Testis (tissue), 3 donors: ENCODE results near the gene MDM4. TPM values are rescaled to one million over a fixed set of nuclear protein-coding genes. Genes with fewer than 3 reads are reported as not detected.
A peak's percentile ranks its signal among the peaks of the same experiment; 100 is the strongest.

Experiments
- DNase-seq: peaks from one replicate; pipeline ENCODE4 v3.0.0-alpha.2; 2019
- H3K27ac ChIP-seq, 2 donors: fragments of 200-600 bp; sonication (generic); one replicate each; pipeline ENCODE4 v1.5.1; 2019
- H3K27me3 ChIP-seq: fragments of 200-600 bp; sonication (generic); one replicate; pipeline ENCODE4 v1.5.1; 2019
- H3K36me3 ChIP-seq: fragments of 200-600 bp; sonication (generic); one replicate; pipeline ENCODE4 v1.5.1; 2017; ENCODE audit warnings: low read depth; ENCODE audit errors: missing control alignments
- H3K4me1 ChIP-seq: fragments of 200-600 bp; sonication (generic); one replicate; pipeline ENCODE4 v1.5.1; 2019
- H3K4me3 ChIP-seq, 2 donors: fragments of 200-600 bp; sonication (generic); one replicate each; pipeline ENCODE4 v1.5.1; 2017 to 2019
- H3K9me3 ChIP-seq: fragments of 200-600 bp; sonication (generic); one replicate; pipeline ENCODE4 v1.5.1; 2017
- CTCF ChIP-seq, 3 experiments: fragments of 450-650 bp in 2 of 3; fragments of 200-600 bp in 1 of 3; sonication (generic) in 1 of 3; IDR thresholded peaks; one replicate each; pipeline ENCODE4 v1.5.1; 2016 to 2019; ENCODE audit warnings: antibody characterized with exemption in 3 of 3, mild to moderate bottlenecking in 2 of 3, moderate library complexity in 1 of 3
- POLR2A ChIP-seq: fragments of 450-650 bp; IDR thresholded peaks from one replicate; pipeline ENCODE4 v1.6.1; 2017; ENCODE audit warnings: antibody characterized with exemption, mild to moderate bottlenecking, moderate library complexity
- WGBS, 2 donors: methylation state at CpG; one replicate each; pipeline ENCODE4 v1.1.5; 2018; 5-methylcytosine and 5-hydroxymethylcytosine counted together
- intact Hi-C: fragments of 100-400 bp; cut with DNase I; formaldehyde crosslinking; loops from one replicate; pipeline ENCODE4 v1.15.1; 2023; ENCODE audit warnings: low total_unique reads
- polyA plus RNA-seq: library from polyadenylated mRNA; stranded (reverse); fragments of 350-450 nt; fragmentation: Illumina TruSeq; extraction: RNeasy Lipid Tissue Mini Kit (QIAGEN cat#74804); gene quantifications from one replicate; pipeline ENCODE4 v1.2.3, GENCODE V29; 2014; ENCODE audit warnings: low read depth, low replicate concordance; ENCODE audit not compliant: insufficient read depth
- total RNA-seq, 2 donors: library from RNA; depleted of rRNA; stranded (reverse); fragments of >200 nt; gene quantifications; one replicate each; pipeline ENCODE4 v1.2.3, GENCODE V29; 2016

MDM4 gene
- total and polyA plus RNA-seq, 3 donors from 2014 or later = 43.3 to 110 (median 96.2) TPM

DNA sequence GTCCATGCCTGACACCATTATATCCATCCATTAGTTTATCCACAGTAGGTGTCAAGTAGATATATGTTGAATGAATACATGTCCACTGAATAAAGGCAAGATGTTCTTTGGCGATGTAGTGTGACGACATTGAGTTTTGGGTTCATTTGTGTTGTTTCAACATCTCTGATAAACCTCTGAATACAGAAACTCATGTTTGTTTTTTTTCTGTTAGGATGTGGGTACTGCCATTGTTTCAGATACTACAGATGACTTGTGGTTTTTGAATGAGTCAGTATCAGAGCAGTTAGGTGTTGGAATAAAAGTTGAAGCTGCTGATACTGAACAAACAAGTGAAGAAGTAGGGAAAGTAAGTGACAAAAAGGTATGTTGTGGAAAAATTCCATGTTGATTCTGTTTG lies 28.1 kb downstream of the MDM4 start:
- no peaks in the 10 kb centered on the region for H3K9me3 ChIP-seq
- H3K27me3 ChIP-seq = no peaks in the 10 kb centered on the region
- DNase-seq = no peak
- H3K36me3 ChIP-seq = no peaks in the 10 kb centered on the region
- intact Hi-C loops = no loop called here
- no peak for TF ChIP-seq CTCF (IDR thresholded peaks at IDR 0.05)
- no peak for TF ChIP-seq POLR2A
- peaks cover 10% of the 10 kb centered on the region for H3K4me1 ChIP-seq
- no peak overlapping the region for H3K27ac ChIP-seq
- WGBS, 2 donors = 81 to 85% methylated on average over 2 of the region's 2 CpGs
- H3K4me3 ChIP-seq = no peak overlapping the region

GRCh38 chr1:204545202-204545601 lies 29.0 kb downstream of the MDM4 start:
- Histone ChIP-seq H3K27ac (peak overlapping the region; percentile 61 to 78), H3K4me3 (no peak overlapping the region), H3K9me3 (no peaks in the 10 kb centered on the region), H3K27me3 (no peaks in the 10 kb centered on the region), H3K36me3 (no peaks in the 10 kb centered on the region), H3K4me1 (peaks cover 10% of the 10 kb centered on the region)
- no peak for DNase-seq
- 88 to 89% methylated on average over 2 of the region's 2 CpGs for WGBS, 2 donors
- TF ChIP-seq CTCF (IDR thresholded peaks at IDR 0.05) (no peak), POLR2A (no peak)
- intact Hi-C loops = no loop called here

DNA sequence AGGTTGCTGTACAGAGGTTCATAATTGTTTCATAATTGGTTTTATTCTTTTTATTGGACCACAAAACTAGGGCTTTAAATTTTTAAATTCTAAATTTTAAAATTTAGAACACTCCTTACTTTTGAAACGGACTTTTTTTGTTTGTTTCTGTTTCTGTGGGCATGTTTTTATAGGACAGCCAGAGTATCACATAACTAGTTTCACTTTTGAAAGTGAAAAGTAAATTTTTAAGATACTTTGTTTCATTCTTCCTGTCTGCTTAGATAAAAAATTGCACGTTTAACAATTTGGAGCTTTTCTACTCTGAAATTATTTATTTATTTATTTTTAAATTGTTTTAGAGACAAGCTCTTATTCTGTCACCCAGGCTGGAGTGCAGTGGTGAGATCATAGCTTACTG lies 29.7 kb downstream of the MDM4 start:
- Histone ChIP-seq H3K4me1 (peaks cover 10% of the 10 kb centered on the region), H3K4me3 (no peak overlapping the region), H3K9me3 (no peaks in the 10 kb centered on the region), H3K27ac (peak overlapping the region; percentile 61 to 78), H3K27me3 (no peaks in the 10 kb centered on the region), H3K36me3 (no peaks in the 10 kb centered on the region)
- 10 to 22% methylated on average over 2 of the region's 2 CpGs for WGBS, 2 donors
- intact Hi-C loops = no loop called here
- DNase-seq = no peak
- TF ChIP-seq POLR2A (no peak), CTCF (IDR thresholded peaks at IDR 0.05) (no peak)

DNA sequence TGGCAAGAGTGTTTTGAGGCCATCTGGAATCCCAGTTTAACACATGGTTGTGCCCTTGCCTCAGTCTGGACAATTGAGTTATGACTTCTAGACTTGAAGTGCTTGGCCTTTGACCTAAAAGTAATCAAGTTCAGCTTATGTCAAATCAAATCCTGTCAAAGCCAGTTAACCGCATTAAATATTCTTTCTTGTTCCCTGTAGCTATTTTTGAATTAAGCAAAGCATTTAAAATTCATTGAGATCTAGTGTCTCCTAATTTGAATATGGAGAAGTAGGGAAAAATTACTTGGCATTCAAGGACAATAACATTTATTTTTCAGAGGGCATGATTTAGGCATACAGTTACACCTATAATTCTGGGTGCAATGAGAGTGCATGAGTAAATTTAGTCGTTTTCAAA lies 32.1 kb downstream of the MDM4 start:
- no peak overlapping the region for H3K27ac ChIP-seq
- H3K36me3 ChIP-seq = no peaks in the 10 kb centered on the region
- WGBS, 2 donors = 88 to 89% methylated on average over 2 of the region's 2 CpGs
- peaks cover 10% of the 10 kb centered on the region for H3K4me1 ChIP-seq
- intact Hi-C loops = no loop called here
- DNase-seq = no peak
- H3K27me3 ChIP-seq = no peaks in the 10 kb centered on the region
- no peak for TF ChIP-seq CTCF (IDR thresholded peaks at IDR 0.05)
- no peaks in the 10 kb centered on the region for H3K9me3 ChIP-seq
- H3K4me3 ChIP-seq = no peak overlapping the region

DNA sequence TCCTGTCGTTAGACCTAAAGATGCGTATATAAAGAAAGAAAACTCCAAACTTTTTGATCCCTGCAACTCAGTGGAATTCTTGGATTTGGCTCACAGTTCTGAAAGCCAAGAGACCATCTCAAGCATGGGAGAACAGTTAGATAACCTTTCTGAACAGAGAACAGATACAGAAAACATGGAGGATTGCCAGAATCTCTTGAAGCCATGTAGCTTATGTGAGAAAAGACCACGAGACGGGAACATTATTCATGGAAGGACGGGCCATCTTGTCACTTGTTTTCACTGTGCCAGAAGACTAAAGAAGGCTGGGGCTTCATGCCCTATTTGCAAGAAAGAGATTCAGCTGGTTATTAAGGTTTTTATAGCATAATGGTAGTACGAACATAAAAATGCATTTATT lies 33.1 kb downstream of the MDM4 start:
- no peak overlapping the region for H3K4me3 ChIP-seq
- TF ChIP-seq CTCF (IDR thresholded peaks at IDR 0.05) (no peak), POLR2A (no peak)
- no peak overlapping the region for H3K27ac ChIP-seq
- no peaks in the 10 kb centered on the region for H3K27me3 ChIP-seq
- H3K36me3 ChIP-seq = no peaks in the 10 kb centered on the region
- H3K4me1 ChIP-seq = peaks cover 11% of the 10 kb centered on the region
- 91 to 98% methylated on average over 6 of the region's 6 CpGs for WGBS, 2 donors
- DNase-seq = no peak
- H3K9me3 ChIP-seq = no peaks in the 10 kb centered on the region
- intact Hi-C loops = no loop called here
